Left ventricle myocardium inferior (tissue), 1 donor: Measurements from ENCODE around the gene TTC34. TPM values are rescaled to one million over a fixed set of nuclear protein-coding genes. Genes with fewer than 3 reads are reported as not detected.
"Not testable (repeated sequence)": the region's sequence is repeated elsewhere in the genome, so short reads cannot be mapped to it uniquely, and the experiment has no call there.

Source experiments
- DNase-seq: peaks from one replicate; pipeline ENCODE4 v3.0.0-alpha.2; 2020
- H3K27ac ChIP-seq: fragments of 200-600 bp; replicated peaks from 2 replicates; pipeline ENCODE4 v1.8.0; 2021
- H3K27me3 ChIP-seq: fragments of 200-600 bp; 2 replicates; pipeline ENCODE4 v1.8.0; 2021; ENCODE audit warnings: low read depth
- H3K36me3 ChIP-seq: fragments of 200-600 bp; 2 replicates; pipeline ENCODE4 v1.8.0; 2021
- H3K4me1 ChIP-seq: fragments of 200-600 bp; 2 replicates; pipeline ENCODE4 v1.8.0; 2021
- H3K4me3 ChIP-seq: fragments of 200-600 bp; 2 replicates; pipeline ENCODE4 v1.8.0; 2021; ENCODE audit warnings: mild to moderate bottlenecking, moderate library complexity
- H3K9me3 ChIP-seq: fragments of 200-600 bp; replicated peaks from 2 replicates; pipeline ENCODE4 v1.8.0; 2021
- intact Hi-C: fragments of 100-400 bp; cut with micrococcal nuclease; formaldehyde crosslinking; loops from one replicate; pipeline ENCODE4 v1.11.0; 2022
- total RNA-seq: library from RNA; stranded (reverse); fragmentation: NEBNext Ultra II Directional; extraction: Animal tissue kit (Norgen Biotek cat#: 25700); gene quantifications from one replicate; pipeline ENCODE4 v1.2.1, GENCODE V29; 2021
- donor health status: DM: no; HTN: yes; CAD: no; lungs with severe emphysema.

The TTC34 gene
- total RNA-seq, 1 donor from 2014 or later = 0.91 TPM

- intact Hi-C loops, DNase-seq, H3K27me3 ChIP-seq, H3K9me3 ChIP-seq, H3K4me1 ChIP-seq, H3K36me3 ChIP-seq, H3K4me3 ChIP-seq, H3K27ac ChIP-seq: not testable (repeated sequence)
These were observed 51.3 kb downstream of the TTC34 start for GRCh38 chr1:2750041-2750680.

GRCh38 chr1:2748626-2749025 lies 52.9 kb downstream of the TTC34 start:
- H3K4me1 ChIP-seq, H3K4me3 ChIP-seq, DNase-seq, H3K36me3 ChIP-seq, H3K27me3 ChIP-seq, H3K27ac ChIP-seq, H3K9me3 ChIP-seq, intact Hi-C loops: not testable (repeated sequence)

GRCh38 chr1:2694796-2695195 lies 106.7 kb downstream of the TTC34 start:
- H3K27ac ChIP-seq, H3K36me3 ChIP-seq, H3K9me3 ChIP-seq, H3K27me3 ChIP-seq, H3K4me3 ChIP-seq, DNase-seq, intact Hi-C loops, H3K4me1 ChIP-seq: not testable (repeated sequence)

GRCh38 chr1:2690180-2690579 lies 111.3 kb downstream of the TTC34 start:
- intact Hi-C loops = not testable (repeated sequence)

GRCh38 chr1:2688336-2688665 lies 113.2 kb downstream of the TTC34 start:
- H3K27ac ChIP-seq, H3K4me3 ChIP-seq, H3K36me3 ChIP-seq, DNase-seq, intact Hi-C loops, H3K4me1 ChIP-seq, H3K9me3 ChIP-seq: not testable (repeated sequence)
- peaks cover 13% of the 10 kb centered on the region for H3K27me3 ChIP-seq

More at GRCh38 chr1:2690180-2690579, 111.3 kb downstream of the TTC34 start:
- not testable (repeated sequence) for H3K36me3 ChIP-seq, H3K4me3 ChIP-seq, H3K9me3 ChIP-seq, H3K4me1 ChIP-seq, H3K27me3 ChIP-seq, DNase-seq, H3K27ac ChIP-seq

- H3K9me3 ChIP-seq, H3K36me3 ChIP-seq, intact Hi-C loops, H3K4me3 ChIP-seq, H3K27ac ChIP-seq, H3K4me1 ChIP-seq: not testable (repeated sequence)
- peaks cover 13% of the 10 kb centered on the region for H3K27me3 ChIP-seq
- DNase-seq = peak; percentile 29
These were observed 113.7 kb downstream of the TTC34 start for GRCh38 chr1:2687638-2688335.

GRCh38 chr1:2687174-2687591 lies 114.3 kb downstream of the TTC34 start:
- H3K27me3 ChIP-seq = peaks cover 13% of the 10 kb centered on the region
- H3K4me1 ChIP-seq, H3K4me3 ChIP-seq, H3K36me3 ChIP-seq, DNase-seq, intact Hi-C loops, H3K9me3 ChIP-seq, H3K27ac ChIP-seq: not testable (repeated sequence)

- H3K4me3 ChIP-seq, DNase-seq, H3K9me3 ChIP-seq, intact Hi-C loops, H3K27ac ChIP-seq, H3K36me3 ChIP-seq, H3K4me1 ChIP-seq: not testable (repeated sequence)
- peaks cover 13% of the 10 kb centered on the region for H3K27me3 ChIP-seq
These were observed 115.2 kb downstream of the TTC34 start for GRCh38 chr1:2686091-2686863.

- intact Hi-C loops, H3K9me3 ChIP-seq, DNase-seq, H3K27ac ChIP-seq, H3K4me3 ChIP-seq, H3K4me1 ChIP-seq, H3K36me3 ChIP-seq: not testable (repeated sequence)
- peaks cover 13% of the 10 kb centered on the region for H3K27me3 ChIP-seq
These were observed 115.8 kb downstream of the TTC34 start for GRCh38 chr1:2685671-2686070.

GRCh38 chr1:2684878-2685277 lies 116.6 kb downstream of the TTC34 start:
- H3K27me3 ChIP-seq = peaks cover 13% of the 10 kb centered on the region
- H3K4me3 ChIP-seq, H3K9me3 ChIP-seq, H3K4me1 ChIP-seq, DNase-seq, intact Hi-C loops, H3K36me3 ChIP-seq, H3K27ac ChIP-seq: not testable (repeated sequence)

GRCh38 chr1:2684000-2684399 lies 117.5 kb downstream of the TTC34 start:
- intact Hi-C loops, H3K27ac ChIP-seq, H3K4me1 ChIP-seq, H3K36me3 ChIP-seq, H3K4me3 ChIP-seq, H3K9me3 ChIP-seq: not testable (repeated sequence)
- peaks cover 13% of the 10 kb centered on the region for H3K27me3 ChIP-seq
- peak; percentile 54 for DNase-seq

GRCh38 chr1:2683321-2683741 lies 118.2 kb downstream of the TTC34 start:
- H3K9me3 ChIP-seq, H3K4me1 ChIP-seq, intact Hi-C loops, H3K36me3 ChIP-seq, H3K4me3 ChIP-seq, H3K27ac ChIP-seq: not testable (repeated sequence)
- peak; percentile 18 for DNase-seq
- H3K27me3 ChIP-seq = peaks cover 12% of the 10 kb centered on the region

GRCh38 chr1:2682879-2683278 lies 118.6 kb downstream of the TTC34 start:
- intact Hi-C loops, DNase-seq, H3K9me3 ChIP-seq: not testable (repeated sequence)

GRCh38 chr1:2676726-2677125 lies 124.8 kb downstream of the TTC34 start:
- H3K4me3 ChIP-seq, H3K9me3 ChIP-seq, DNase-seq, H3K4me1 ChIP-seq, H3K27ac ChIP-seq, H3K27me3 ChIP-seq, H3K36me3 ChIP-seq, intact Hi-C loops: not testable (repeated sequence)

More at GRCh38 chr1:2682879-2683278, 118.6 kb downstream of the TTC34 start:
- H3K27me3 ChIP-seq, H3K27ac ChIP-seq, H3K4me3 ChIP-seq, H3K36me3 ChIP-seq, H3K4me1 ChIP-seq: not testable (repeated sequence)
